ENCODE data around the gene ZBTB7C.

DNA sequence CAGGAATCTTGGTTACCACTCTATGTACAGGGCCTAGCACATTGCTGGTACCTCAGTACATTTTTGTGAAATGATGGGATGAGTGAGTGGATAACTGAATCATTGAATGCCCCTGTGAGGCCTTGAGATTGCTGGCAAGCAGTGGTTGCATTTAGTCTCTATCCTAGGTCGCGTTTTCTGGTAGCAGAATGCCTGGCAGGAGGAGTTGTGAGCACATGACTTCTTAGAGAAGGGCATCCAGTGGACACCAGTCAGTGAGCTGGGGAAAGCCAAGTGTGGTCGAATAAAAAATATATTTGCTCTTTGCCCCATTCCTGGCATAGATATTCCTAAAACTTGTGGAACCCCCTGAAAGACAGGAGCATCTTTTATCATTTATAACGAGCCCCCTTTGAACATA, 416.9 kb downstream of the ZBTB7C start:
- TF ChIP-seq, protein P1, sequence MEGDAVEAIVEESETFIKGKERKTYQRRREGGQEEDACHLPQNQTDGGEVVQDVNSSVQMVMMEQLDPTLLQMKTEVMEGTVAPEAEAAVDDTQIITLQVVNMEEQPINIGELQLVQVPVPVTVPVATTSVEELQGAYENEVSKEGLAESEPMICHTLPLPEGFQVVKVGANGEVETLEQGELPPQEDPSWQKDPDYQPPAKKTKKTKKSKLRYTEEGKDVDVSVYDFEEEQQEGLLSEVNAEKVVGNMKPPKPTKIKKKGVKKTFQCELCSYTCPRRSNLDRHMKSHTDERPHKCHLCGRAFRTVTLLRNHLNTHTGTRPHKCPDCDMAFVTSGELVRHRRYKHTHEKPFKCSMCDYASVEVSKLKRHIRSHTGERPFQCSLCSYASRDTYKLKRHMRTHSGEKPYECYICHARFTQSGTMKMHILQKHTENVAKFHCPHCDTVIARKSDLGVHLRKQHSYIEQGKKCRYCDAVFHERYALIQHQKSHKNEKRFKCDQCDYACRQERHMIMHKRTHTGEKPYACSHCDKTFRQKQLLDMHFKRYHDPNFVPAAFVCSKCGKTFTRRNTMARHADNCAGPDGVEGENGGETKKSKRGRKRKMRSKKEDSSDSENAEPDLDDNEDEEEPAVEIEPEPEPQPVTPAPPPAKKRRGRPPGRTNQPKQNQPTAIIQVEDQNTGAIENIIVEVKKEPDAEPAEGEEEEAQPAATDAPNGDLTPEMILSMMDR (conservative IDR thresholded peaks at IDR 0.05; ENCODE audit: low read depth, low read length): no peak
- no peak for TF ChIP-seq EZH2 (IDR thresholded peaks at IDR 0.05; ENCODE audit: borderline replicate concordance, low read depth, low read length, poor library complexity, severe bottlenecking)
